GM13977 (cell line): ENCODE results near the gene TAPT1.

Experiments used
- DNase-seq: peaks from one replicate; pipeline ENCODE4 v3.0.0; 2012; ENCODE audit warnings: low spot score
- CTCF ChIP-seq: IDR thresholded peaks from 2 replicates; pipeline ENCODE4 v1.5.1; 2012; ENCODE audit warnings: mild to moderate bottlenecking, control low read depth; ENCODE audit not compliant: insufficient read depth; ENCODE audit errors: extremely low read depth, missing control alignments
- in situ Hi-C: fragments of 300-500 bp; cut with MboI; formaldehyde crosslinking; loops from one replicate; pipeline ENCODE4 v1.12.0; 2022; ENCODE audit warnings: low sequenced_read_pairs, low pct_unique_long_range_greater_than_20kb, mixed read lengths, inconsistent platforms; ENCODE audit not compliant: unreplicated experiment

Gene TAPT1

DNA sequence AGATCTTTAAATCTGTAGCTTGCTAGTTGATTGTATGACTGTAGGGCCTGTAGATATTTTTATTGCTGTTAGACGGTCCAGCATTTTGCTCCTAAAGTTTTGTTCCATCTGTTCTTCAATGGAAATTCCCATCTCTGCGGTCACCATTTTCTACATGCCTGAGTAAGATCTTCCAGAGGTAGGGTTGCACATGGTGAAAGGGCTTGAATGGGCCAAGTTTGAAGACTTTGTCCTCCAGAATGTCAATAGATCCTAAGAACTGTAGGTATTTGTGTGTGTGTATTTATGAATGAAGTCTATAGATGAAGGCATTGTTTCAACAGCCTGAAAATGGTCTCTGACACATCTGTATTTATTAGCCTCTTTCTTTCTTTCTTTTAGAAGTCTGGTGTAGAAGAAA lies 22.3 kb upstream of the TAPT1 start:
- no peak for DNase-seq
- TF ChIP-seq CTCF, result no peak
- in situ Hi-C loops, result no loop called here

DNA sequence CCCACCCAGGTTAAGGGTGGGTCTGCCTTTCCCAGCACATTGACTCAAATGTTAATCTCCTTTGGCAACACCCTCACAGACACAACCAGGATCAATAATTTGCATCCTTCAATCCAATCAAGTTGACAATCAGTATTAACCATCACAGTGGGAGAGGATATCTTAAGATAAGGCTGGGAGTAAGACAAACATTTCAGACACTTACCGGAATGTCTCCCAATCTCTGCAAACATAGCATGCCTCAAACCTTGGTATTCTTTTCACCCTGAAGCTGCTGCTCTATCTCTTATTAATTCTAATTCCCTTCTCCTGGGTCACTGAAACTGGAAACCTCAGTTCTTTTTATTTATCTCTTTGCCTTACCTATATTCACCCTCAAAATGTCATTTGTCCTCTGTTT lies 19.0 kb upstream of the TAPT1 start:
- in situ Hi-C loops, result no loop called here
- no peak for TF ChIP-seq CTCF
- DNase-seq, result no peak

- in situ Hi-C loops, result no loop called here
- DNase-seq, result no peak
- TF ChIP-seq CTCF, result no peak
Observed at GRCh38 chr4:16243285-16243684, 17.0 kb upstream of the TAPT1 start.

GRCh38 chr4:16240300-16240699 lies 14.0 kb upstream of the TAPT1 start:
- no peak for DNase-seq
- no peak for TF ChIP-seq CTCF
- in situ Hi-C loops, result no loop called here

- TF ChIP-seq CTCF, result no peak
- no peak for DNase-seq
- in situ Hi-C loops, result no loop called here
Observed at GRCh38 chr4:16239086-16239485, 12.8 kb upstream of the TAPT1 start.

DNA sequence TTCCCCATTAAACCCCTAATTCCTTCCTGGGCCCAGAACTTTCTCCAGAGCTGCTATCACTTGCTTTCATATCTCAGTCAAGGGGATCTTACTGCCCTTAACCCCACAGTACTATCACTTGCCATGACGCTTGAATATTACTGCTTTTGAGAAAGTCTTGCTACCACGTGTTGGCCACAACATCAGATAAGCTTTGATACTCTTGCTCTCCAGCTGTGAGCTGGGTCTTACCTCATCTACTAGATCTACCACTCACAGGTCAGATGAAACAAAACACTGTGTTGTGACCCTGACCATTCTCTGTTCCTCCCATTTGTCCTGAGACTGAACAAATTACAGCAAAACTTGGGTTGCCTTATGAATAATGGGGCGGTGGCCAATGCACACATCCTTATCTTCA lies 12.1 kb upstream of the TAPT1 start:
- TF ChIP-seq CTCF, result no peak
- DNase-seq, result no peak
- in situ Hi-C loops, result no loop called here

DNA sequence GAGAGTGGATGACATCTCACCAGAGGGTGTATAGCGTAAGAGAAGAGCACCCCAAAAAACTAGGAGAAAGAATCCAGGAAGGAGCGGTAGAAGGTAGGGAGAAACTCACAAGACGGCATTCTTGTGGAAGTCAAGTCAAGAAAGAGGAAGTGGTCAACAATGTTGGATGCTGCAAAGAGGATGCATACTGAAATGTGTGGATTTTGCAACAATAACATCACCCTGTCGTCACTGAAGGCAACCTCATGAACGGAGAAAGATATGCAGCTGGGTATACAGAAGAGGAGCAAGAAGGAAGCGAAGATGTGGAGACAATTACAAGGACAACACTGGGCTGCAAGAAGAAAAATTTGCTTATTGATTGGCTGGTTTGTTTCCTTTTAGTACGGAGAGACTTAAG lies 11.4 kb upstream of the TAPT1 start:
- in situ Hi-C loops, result no loop called here
- DNase-seq, result no peak
- no peak for TF ChIP-seq CTCF
